Measurements from ENCODE around the gene LCA5.
"Not testable (repeated sequence)": the region's sequence is repeated elsewhere in the genome, so short reads cannot be mapped to it uniquely, and the experiment has no call there.

LCA5 gene

DNA sequence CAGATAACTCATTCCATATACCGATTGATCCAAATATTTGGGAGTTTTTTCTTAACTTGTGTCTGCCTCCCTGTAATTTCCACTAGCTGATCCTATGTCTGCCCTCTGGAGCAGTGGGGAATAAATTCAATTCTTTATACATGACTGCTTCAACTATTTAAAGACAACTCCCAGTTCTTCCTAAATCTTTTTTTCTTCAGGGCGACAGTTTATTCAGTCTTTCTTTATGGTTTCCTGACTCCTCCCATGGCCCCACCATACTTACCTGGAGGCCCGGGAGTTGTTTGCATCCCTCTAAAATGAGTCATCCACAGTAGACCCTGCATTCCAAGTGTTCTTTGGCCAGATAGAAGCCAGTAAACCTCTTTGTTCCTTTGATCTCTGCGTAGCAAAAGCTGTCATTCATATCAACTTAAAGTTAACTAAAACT, 73.6 kb downstream of the LCA5 start:
- FAIRE-seq: no peak

DNA sequence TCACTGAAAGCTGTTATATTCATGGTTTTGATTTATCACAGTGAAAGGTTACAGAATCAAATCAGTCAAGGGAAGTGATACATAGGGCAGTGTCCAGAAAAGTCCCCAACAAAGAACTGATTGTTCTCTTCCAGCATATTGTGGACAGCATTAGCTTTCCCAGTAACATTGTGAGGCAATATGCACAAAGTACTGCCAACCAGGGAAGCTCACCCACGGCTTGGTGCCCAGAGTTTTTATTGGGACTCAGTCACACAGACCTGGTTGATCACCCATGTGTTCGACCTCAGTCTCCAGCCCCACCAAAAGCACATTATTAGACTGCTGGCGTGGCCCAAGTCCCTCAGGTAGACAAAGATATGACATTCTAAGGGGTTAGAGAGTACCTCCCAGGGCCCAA, 76.0 kb downstream of the LCA5 start:
- FAIRE-seq: no peak

GRCh38 chr6:79455446-79455845, 81.8 kb downstream of the LCA5 start:
- no peak for FAIRE-seq

- no peak for FAIRE-seq
These were observed 83.6 kb downstream of the LCA5 start for GRCh38 chr6:79453558-79454042.

- FAIRE-seq: no peak
These were observed 86.2 kb downstream of the LCA5 start for GRCh38 chr6:79450984-79451383.

DNA sequence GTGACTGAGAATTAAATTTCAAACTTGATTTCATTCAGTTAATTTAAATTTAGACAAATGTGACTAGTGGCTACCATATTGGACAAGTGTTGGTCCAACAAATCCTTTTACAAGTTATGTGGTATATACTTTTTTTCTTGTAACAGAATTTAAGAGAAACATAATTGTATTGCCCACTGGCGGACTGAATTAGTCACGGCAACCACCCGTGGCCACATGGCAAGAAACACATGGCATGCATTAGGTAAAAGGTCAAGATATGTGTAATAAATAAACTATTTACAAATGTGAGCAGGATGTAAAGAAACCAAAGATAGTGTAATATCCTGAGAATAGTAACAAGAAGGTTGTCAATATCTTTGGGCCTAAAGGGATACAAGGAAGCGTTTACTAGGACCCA, 91.2 kb downstream of the LCA5 start:
- FAIRE-seq: no peak

DNA sequence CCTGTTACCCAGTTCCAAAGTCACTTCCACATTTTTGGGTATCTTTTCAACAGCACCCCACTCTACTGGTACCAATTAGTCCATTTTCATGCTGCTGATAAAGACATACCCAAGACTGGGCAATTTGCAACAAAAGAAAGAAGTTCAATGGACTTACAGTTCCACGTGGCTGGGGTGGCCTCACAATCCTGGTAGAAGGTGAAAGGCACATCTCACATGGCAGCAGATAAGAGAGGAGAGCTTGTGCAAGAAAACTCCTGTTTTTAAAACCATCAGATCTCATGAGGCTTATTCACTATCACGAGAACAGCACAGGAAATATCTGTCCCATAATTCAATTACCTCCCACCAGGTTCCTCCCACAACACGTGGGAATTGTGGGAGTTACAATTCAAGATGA, 93.4 kb downstream of the LCA5 start:
- not testable (repeated sequence) for FAIRE-seq

GRCh38 chr6:79441192-79441591, 96.0 kb downstream of the LCA5 start:
- FAIRE-seq: no peak

DNA sequence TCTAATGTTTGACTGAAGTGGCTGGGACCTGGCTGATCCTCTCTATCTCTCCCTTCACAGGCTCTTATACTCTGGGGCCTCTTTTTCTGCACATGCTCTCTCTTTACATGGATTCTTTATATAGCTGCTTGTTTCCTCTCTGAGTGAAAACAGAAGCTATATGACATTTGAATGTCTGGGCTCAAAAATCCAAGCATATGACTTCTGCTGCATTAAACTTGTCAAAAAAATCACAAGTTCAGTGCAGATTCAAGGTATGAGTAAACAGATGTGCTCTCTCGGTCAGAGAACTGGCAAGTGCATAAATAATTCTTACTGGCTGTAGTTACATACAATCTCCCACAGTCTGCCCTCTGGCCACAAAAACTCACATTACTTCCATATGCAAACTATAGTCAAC, 96.6 kb downstream of the LCA5 start:
- no peak for FAIRE-seq

DNA sequence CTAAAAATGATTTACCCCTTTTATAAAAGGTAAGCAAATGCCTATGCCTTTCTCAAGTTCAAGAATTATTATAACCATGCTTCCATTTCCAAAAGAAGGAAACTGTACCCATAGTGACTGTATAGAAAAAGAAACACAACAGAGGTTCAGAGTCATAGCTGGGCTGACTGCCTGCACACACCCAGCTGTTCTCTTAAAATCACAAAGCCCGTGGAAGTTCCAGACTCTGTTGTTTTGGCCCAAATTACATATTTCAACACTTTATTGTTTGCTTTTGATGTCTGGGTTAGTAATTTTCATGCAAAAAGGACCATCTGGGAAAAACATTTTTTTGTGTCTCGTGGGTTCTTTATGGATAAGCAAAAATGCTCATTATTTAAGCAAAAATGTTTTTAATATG, 99.2 kb downstream of the LCA5 start:
- no peak for FAIRE-seq

DNA sequence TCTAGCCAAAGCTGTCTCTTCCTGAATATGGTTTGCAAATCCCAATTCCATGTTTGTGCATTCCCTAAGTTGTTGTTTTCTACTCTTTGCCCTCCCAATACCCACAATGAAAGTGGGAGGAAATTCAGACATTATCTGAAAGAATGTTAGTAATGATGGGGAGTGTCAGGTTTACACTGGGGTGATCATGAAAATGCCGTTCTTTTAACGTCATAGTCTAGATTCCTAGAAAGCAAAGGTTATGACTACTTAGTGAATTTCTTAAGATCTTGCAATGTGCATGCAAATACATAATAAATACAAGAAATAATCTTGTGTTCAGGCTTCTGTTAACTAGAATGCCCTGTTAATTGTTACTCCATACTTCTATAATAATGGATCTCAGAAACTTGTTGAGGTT, 101.0 kb downstream of the LCA5 start:
- no peak for FAIRE-seq

DNA sequence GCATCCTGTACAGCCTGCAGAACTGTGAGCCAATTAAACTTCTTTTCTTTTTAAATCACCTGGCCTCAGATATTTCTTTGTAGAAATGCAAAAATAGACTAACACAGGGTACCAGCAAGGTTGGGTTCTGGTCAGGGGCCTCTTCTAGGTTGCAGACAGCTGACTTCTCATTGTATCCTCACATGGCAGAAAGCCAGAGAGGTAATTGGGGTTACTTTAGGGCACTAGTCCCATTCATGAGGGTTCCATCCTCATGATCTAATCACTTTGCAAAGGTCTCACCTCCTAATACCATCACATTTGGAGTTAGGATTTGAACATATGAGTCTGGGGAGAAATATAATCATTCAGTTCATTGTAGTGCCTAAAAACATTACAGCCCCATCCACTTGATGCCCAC, 101.5 kb downstream of the LCA5 start:
- FAIRE-seq: no peak

All from TTC549 (cell line).